Parathyroid adenoma (tissue), 2 donors: ENCODE measurements around the gene PPP1R8.
A peak's percentile ranks its signal among the peaks of the same experiment; 100 is the strongest.
"Not testable (repeated sequence)": the region's sequence is repeated elsewhere in the genome, so short reads cannot be mapped to it uniquely, and the experiment has no call there.

Experiments
- H2AFZ ChIP-seq: fragments of 300-600 bp; sonication (generic); one replicate; pipeline ENCODE4 v1.7.0; 2017; ENCODE audit warnings: antibody characterized with exemption, mild to moderate bottlenecking
- H3K27ac ChIP-seq: fragments of 300-600 bp; sonication (generic); one replicate; pipeline ENCODE4 v1.7.0; 2017
- H3K27me3 ChIP-seq: fragments of 300-600 bp; sonication (generic); one replicate; pipeline ENCODE4 v1.7.0; 2017; ENCODE audit warnings: low read length; ENCODE audit not compliant: control insufficient read depth, insufficient read depth
- H3K36me3 ChIP-seq: fragments of 300-600 bp; sonication (generic); one replicate; pipeline ENCODE4 v1.7.0; 2017; ENCODE audit warnings: low read length; ENCODE audit not compliant: control insufficient read depth, insufficient read depth
- H3K4me1 ChIP-seq: fragments of 300-600 bp; sonication (generic); one replicate; pipeline ENCODE4 v1.7.0; 2017; ENCODE audit warnings: control low read depth
- H3K4me2 ChIP-seq: fragments of 300-600 bp; sonication (generic); one replicate; pipeline ENCODE4 v1.7.0; 2017; ENCODE audit warnings: low read length
- H3K4me3 ChIP-seq: fragments of 300-600 bp; sonication (generic); one replicate; pipeline ENCODE4 v1.7.0; 2017; ENCODE audit warnings: low read depth, low read length
- H3K79me2 ChIP-seq: fragments of 300-600 bp; sonication (generic); one replicate; pipeline ENCODE4 v1.7.0; 2017; ENCODE audit warnings: control low read depth
- H3K9ac ChIP-seq: fragments of 300-600 bp; sonication (generic); one replicate; pipeline ENCODE4 v1.7.0; 2017; ENCODE audit warnings: mild to moderate bottlenecking
- H3K9me3 ChIP-seq: fragments of 300-600 bp; sonication (generic); one replicate; pipeline ENCODE4 v1.7.0; 2017; ENCODE audit warnings: low read length; ENCODE audit not compliant: control insufficient read depth
- TF ChIP-seq, protein P1 (sequence below): fragments of 300-600 bp; sonication (generic); IDR thresholded peaks from one replicate; pipeline ENCODE4 v1.7.0; 2017; ENCODE audit warnings: antibody characterized with exemption, mild to moderate bottlenecking
- donor health status: primary hyperparathyroidism.

The PPP1R8 gene

DNA sequence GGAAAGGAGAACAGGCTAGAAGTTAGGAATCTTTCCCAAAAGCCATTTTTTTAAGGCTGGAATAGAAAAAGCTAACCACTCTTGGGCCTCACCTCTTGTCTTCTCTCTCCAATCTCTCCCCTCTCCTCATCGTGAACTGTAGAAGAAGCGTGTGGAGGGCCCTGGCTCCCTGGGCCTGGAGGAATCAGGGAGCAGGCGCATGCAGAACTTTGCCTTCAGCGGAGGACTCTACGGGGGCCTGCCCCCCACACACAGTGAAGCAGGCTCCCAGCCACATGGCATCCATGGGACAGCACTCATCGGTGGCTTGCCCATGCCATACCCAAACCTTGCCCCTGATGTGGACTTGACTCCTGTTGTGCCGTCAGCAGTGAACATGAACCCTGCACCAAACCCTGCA is 19.4 kb downstream of the PPP1R8 start:
- Histone ChIP-seq H3K4me2 (no peak overlapping the region), H3K4me1 (no peaks in the 10 kb centered on the region), H2AFZ (no peak overlapping the region), H3K27me3 (no peaks in the 10 kb centered on the region), H3K27ac (no peak overlapping the region), H3K4me3 (no peak overlapping the region), H3K9ac (no peak overlapping the region), H3K9me3 (no peaks in the 10 kb centered on the region), H3K79me2 (no peaks in the 10 kb centered on the region), H3K36me3 (no peaks in the 10 kb centered on the region)
- TF ChIP-seq, protein P1, sequence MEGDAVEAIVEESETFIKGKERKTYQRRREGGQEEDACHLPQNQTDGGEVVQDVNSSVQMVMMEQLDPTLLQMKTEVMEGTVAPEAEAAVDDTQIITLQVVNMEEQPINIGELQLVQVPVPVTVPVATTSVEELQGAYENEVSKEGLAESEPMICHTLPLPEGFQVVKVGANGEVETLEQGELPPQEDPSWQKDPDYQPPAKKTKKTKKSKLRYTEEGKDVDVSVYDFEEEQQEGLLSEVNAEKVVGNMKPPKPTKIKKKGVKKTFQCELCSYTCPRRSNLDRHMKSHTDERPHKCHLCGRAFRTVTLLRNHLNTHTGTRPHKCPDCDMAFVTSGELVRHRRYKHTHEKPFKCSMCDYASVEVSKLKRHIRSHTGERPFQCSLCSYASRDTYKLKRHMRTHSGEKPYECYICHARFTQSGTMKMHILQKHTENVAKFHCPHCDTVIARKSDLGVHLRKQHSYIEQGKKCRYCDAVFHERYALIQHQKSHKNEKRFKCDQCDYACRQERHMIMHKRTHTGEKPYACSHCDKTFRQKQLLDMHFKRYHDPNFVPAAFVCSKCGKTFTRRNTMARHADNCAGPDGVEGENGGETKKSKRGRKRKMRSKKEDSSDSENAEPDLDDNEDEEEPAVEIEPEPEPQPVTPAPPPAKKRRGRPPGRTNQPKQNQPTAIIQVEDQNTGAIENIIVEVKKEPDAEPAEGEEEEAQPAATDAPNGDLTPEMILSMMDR: no peak

DNA sequence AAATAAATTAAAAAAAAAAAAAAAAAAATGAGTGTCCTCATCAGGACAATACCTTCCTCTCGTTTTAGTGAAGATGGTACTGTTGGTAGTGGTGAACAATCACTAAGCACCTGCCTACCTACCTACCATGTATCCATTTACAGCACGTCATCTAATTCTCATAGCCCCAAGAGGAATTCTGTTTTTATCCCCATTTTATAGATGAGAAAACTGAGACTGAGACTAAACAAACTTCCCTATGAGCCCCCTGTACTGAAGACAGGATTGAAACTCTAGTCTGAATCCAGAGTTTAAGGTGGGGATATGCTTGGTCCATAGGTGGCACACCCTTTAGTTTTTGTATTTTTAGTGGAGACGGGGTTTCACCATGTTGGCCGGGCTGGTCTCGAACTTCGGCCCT is 24.5 kb downstream of the PPP1R8 start:
- TF ChIP-seq, protein P1: no peak
- no peaks in the 10 kb centered on the region for H3K4me1 ChIP-seq

DNA sequence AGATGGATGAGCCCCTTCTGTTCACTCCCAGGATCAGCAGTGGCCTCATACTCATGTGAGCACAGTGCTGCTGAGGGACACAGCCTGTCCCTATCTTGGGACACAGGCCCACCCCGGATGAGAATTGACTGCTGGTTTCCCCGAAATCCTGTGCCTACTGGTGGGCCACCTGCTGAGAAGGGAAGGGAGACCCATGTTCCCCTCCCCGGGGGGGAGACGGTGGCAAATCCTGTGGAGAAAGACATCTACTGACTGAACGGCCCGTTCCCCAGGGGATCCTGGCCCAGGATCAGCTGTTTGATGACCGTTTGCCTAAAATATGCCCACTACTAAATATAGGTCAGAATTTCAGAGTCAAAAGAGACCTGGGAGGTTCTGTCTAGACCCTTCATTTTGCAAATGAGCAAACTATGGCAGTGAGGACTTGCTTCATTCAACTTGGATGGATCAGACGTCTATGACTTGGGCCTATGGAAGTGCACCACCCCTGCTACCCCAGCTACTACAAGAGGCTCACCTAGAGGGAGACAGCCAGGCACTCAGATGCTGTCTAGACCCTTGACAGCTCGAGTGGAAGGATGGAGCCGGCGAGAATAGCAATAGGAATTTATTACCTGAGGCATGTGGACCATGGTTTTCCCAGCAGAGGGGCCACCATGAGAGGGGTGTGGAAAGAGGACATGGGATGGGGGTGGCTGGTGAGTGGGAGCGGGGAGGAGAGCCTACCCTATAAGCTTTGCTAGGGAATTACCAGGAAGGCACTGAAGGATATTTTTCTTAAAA is 26.2 kb downstream of the PPP1R8 start:
- Histone ChIP-seq H3K27me3 (no peaks in the 10 kb centered on the region), H3K9me3 (no peaks in the 10 kb centered on the region), H3K36me3 (no peaks in the 10 kb centered on the region), H3K4me1 (no peaks in the 10 kb centered on the region), H2AFZ (no peak overlapping the region), H3K4me3 (no peak overlapping the region), H3K9ac (no peak overlapping the region), H3K79me2 (no peaks in the 10 kb centered on the region), H3K4me2 (no peak overlapping the region), H3K27ac (no peak overlapping the region)
- TF ChIP-seq, protein P1: no peak

More for the DNA sequence above, 24.5 kb downstream of the PPP1R8 start:
- H3K79me2 ChIP-seq: no peaks in the 10 kb centered on the region
- no peak overlapping the region for H3K27ac ChIP-seq
- H3K4me3 ChIP-seq: no peak overlapping the region
- no peaks in the 10 kb centered on the region for H3K27me3 ChIP-seq
- H3K36me3 ChIP-seq: no peaks in the 10 kb centered on the region
- no peak overlapping the region for H3K4me2 ChIP-seq
- no peak overlapping the region for H2AFZ ChIP-seq
- no peaks in the 10 kb centered on the region for H3K9me3 ChIP-seq
- no peak overlapping the region for H3K9ac ChIP-seq

- H3K4me1 ChIP-seq, H3K9me3 ChIP-seq, H3K9ac ChIP-seq, H3K79me2 ChIP-seq, H3K36me3 ChIP-seq, H3K4me3 ChIP-seq, H3K4me2 ChIP-seq, H2AFZ ChIP-seq, H3K27ac ChIP-seq, H3K27me3 ChIP-seq: not testable (repeated sequence)
Observed at GRCh38 chr1:27857552-27857951, 27.0 kb downstream of the PPP1R8 start.

GRCh38 chr1:27858072-27858948 is 27.7 kb downstream of the PPP1R8 start:
- Histone ChIP-seq H3K79me2 (no peaks in the 10 kb centered on the region), H3K4me3 (no peak overlapping the region), H3K36me3 (no peaks in the 10 kb centered on the region), H3K9ac (no peak overlapping the region), H3K9me3 (no peaks in the 10 kb centered on the region), H2AFZ (no peak overlapping the region), H3K4me2 (no peak overlapping the region), H3K4me1 (no peaks in the 10 kb centered on the region), H3K27ac (no peak overlapping the region), H3K27me3 (no peaks in the 10 kb centered on the region)
- TF ChIP-seq, protein P1: peak; percentile 90
